Liver (tissue), 9 donors: ENCODE measurements around the gene MED12L. TPM values are rescaled to one million over a fixed set of nuclear protein-coding genes. Genes with fewer than 3 reads are reported as not detected.

ENCODE experiments used
- DNase-seq: peaks from one replicate; pipeline ENCODE4 v3.0.0-alpha.2; 2017; ENCODE audit warnings: low spot score
- H3K27ac ChIP-seq, 2 donors: one replicate each; pipeline ENCODE4 v1.7.0; 2013; ENCODE audit warnings: inconsistent platforms in 2 of 2, low read length in 2 of 2, control low read depth in 1 of 2, low read depth in 1 of 2, mild to moderate bottlenecking in 1 of 2
- H3K27me3 ChIP-seq, 4 donors: one replicate each; pipeline versions ENCODE4 v1.6.1 to v1.7.0; 2013; ENCODE audit warnings: low read length in 3 of 4, inconsistent platforms in 1 of 4, mild to moderate bottlenecking in 1 of 4, moderate library complexity in 1 of 4; ENCODE audit not compliant: control insufficient read depth in 4 of 4, insufficient read depth in 4 of 4
- H3K36me3 ChIP-seq, 4 donors: one replicate each; pipeline versions ENCODE4 v1.6.1 to v1.7.0; 2013; ENCODE audit warnings: low read length in 3 of 4, mild to moderate bottlenecking in 3 of 4, low read depth in 1 of 4, moderate library complexity in 1 of 4; ENCODE audit not compliant: control insufficient read depth in 4 of 4, insufficient read depth in 3 of 4
- H3K4me1 ChIP-seq, 4 donors: one replicate each; pipeline versions ENCODE4 v1.6.1 to v1.7.0; 2013; ENCODE audit warnings: low read length in 3 of 4, mild to moderate bottlenecking in 3 of 4, moderate library complexity in 1 of 4; ENCODE audit not compliant: control insufficient read depth in 4 of 4, insufficient read depth in 4 of 4
- H3K4me3 ChIP-seq, 3 donors: one replicate each; pipeline versions ENCODE4 v1.6.1 to v1.7.0; 2013; ENCODE audit warnings: low read length in 3 of 3, control low read depth in 1 of 3, low read depth in 1 of 3, mild to moderate bottlenecking in 1 of 3
- H3K9ac ChIP-seq, 2 donors: one replicate each; pipeline ENCODE4 v1.7.0; 2013; ENCODE audit warnings: low read length in 2 of 2, mild to moderate bottlenecking in 2 of 2, moderate library complexity in 2 of 2, control low read depth in 1 of 2, low read depth in 1 of 2
- H3K9me3 ChIP-seq, 4 donors: one replicate each; pipeline versions ENCODE4 v1.6.1 to v1.7.0; 2013; ENCODE audit warnings: low read length in 3 of 4; ENCODE audit not compliant: control insufficient read depth in 4 of 4
- EGR1 ChIP-seq, 2 donors: IDR thresholded peaks; 2 replicates each; pipeline ENCODE4 v1.6.1; 2016 to 2018; ENCODE audit warnings: antibody characterized with exemption in 2 of 2, low read depth in 2 of 2
- FOXA1 ChIP-seq: IDR thresholded peaks from 2 replicates; pipeline ENCODE4 v1.6.1; 2016; ENCODE audit warnings: antibody characterized with exemption
- FOXA2 ChIP-seq: IDR thresholded peaks from 2 replicates; pipeline ENCODE4 v1.6.1; 2016; ENCODE audit warnings: antibody characterized with exemption
- GABPA ChIP-seq, 2 donors: IDR thresholded peaks in 1 of 2; conservative IDR thresholded peaks in 1 of 2; 2 replicates each; pipeline ENCODE4 v1.6.1; 2016; ENCODE audit warnings: antibody characterized with exemption in 2 of 2, mild to moderate bottlenecking in 1 of 2, moderate library complexity in 1 of 2
- NR2F2 ChIP-seq: IDR thresholded peaks from 2 replicates; pipeline ENCODE4 v1.6.1; 2016; ENCODE audit warnings: antibody characterized with exemption
- RAD21 ChIP-seq, 2 donors: IDR thresholded peaks; 2 replicates each; pipeline ENCODE4 v1.6.1; 2016; ENCODE audit warnings: antibody characterized with exemption in 2 of 2, mild to moderate bottlenecking in 2 of 2
- RXRA ChIP-seq, 2 donors: IDR thresholded peaks; 2 replicates each; pipeline ENCODE4 v1.6.1; 2017 to 2018; ENCODE audit warnings: antibody characterized with exemption in 2 of 2, mild to moderate bottlenecking in 1 of 2
- SP1 ChIP-seq: IDR thresholded peaks from 2 replicates; pipeline ENCODE4 v1.6.1; 2018; ENCODE audit warnings: antibody characterized with exemption, mild to moderate bottlenecking
- TAF1 ChIP-seq: conservative IDR thresholded peaks from 2 replicates; pipeline ENCODE4 v1.6.1; 2016; ENCODE audit warnings: antibody characterized with exemption, mild to moderate bottlenecking
- YY1 ChIP-seq: IDR thresholded peaks from 2 replicates; pipeline ENCODE4 v1.6.1; 2016; ENCODE audit warnings: antibody characterized with exemption, mild to moderate bottlenecking
- WGBS: extraction: QIAGEN DNeasy Blood & Tissue Kit; methylation state at CpG from one replicate; pipeline ENCODE4 v1.1.7; 2013; 5-methylcytosine and 5-hydroxymethylcytosine counted together
- polyA plus RNA-seq, 2 donors: library from polyadenylated mRNA; stranded (reverse) in 1 of 2; unstranded in 1 of 2; fragments of 200-250 nt in 1 of 2; fragments of >200 nt in 1 of 2; fragmentation: Nextera tagmentation in 1 of 2; extraction: Ambion mirVana in 1 of 2; gene quantifications; one replicate each; pipeline versions ENCODE4 v1.2.1 to v1.2.3, GENCODE V29; 2013 to 2015
- total RNA-seq, 2 donors: library from RNA; depleted of rRNA; stranded (reverse); fragments of >200 nt; gene quantifications; one replicate each; pipeline ENCODE4 v1.2.3, GENCODE V29; 2014
- TF ChIP-seq, protein P1 (sequence below): fragments of 150-350 bp; IDR thresholded peaks from 2 replicates; pipeline ENCODE4 v1.5.1; 2017; ENCODE audit warnings: improper control_type of control experiment, low read depth, low read length; ENCODE audit not compliant: missing input control
- TF ChIP-seq, protein P2 (sequence below): IDR thresholded peaks from 2 replicates; pipeline ENCODE4 v1.6.1; 2016; ENCODE audit warnings: antibody characterized with exemption
- TF ChIP-seq, protein P3 (sequence below): IDR thresholded peaks from 2 replicates; pipeline ENCODE4 v1.6.1; 2016; ENCODE audit warnings: antibody characterized with exemption
- donor health status: healthy.
- donor health status: healthy.
- donor health status: healthy.
- donor health status: healthy.
- donor health status: healthy.

The MED12L gene
- total and polyA plus RNA-seq, 4 donors, result 0.02 to 2.1 (median 0.49) TPM

DNA sequence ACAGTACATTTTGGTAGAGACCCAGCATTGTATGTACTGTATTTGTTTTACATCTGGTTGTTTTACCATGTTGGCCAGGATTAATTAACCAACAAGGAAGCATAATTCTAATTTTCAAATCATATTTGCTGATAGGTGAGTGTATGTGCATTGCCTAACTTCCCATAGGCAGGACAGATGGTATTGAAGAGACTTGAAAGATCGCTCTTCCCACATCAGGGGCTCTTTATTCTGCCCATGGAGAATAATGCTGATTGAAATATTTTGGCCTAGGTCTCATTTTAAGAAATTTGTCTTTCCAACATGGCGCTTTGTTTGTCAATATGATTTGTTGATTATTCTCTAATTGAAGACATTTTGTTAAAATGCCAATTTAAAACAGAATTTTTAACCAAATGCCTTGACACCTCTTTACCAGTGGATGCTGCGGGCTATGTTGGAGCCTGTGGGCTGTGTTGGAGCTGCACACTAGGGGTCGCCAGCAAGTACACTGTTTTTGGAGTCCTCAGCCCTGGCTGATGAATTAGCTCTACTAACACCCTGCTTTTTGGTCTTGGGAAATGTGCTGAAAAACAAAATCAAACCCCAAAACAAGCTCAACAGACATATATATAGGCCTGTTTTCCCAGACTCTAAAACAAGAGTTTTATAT, 293.7 kb downstream of the MED12L start:
- no peaks in the 10 kb centered on the region for H3K9me3 ChIP-seq
- H3K36me3 ChIP-seq, result no peaks in the 10 kb centered on the region
- 76% methylated on average over 4 of the region's 4 CpGs for WGBS
- no peak for DNase-seq
- TF ChIP-seq YY1 (no peak), RAD21 (IDR thresholded peaks at IDR 0.05) (peak in 1 of 2 donors; percentile 35)
- TF ChIP-seq, protein P1, sequence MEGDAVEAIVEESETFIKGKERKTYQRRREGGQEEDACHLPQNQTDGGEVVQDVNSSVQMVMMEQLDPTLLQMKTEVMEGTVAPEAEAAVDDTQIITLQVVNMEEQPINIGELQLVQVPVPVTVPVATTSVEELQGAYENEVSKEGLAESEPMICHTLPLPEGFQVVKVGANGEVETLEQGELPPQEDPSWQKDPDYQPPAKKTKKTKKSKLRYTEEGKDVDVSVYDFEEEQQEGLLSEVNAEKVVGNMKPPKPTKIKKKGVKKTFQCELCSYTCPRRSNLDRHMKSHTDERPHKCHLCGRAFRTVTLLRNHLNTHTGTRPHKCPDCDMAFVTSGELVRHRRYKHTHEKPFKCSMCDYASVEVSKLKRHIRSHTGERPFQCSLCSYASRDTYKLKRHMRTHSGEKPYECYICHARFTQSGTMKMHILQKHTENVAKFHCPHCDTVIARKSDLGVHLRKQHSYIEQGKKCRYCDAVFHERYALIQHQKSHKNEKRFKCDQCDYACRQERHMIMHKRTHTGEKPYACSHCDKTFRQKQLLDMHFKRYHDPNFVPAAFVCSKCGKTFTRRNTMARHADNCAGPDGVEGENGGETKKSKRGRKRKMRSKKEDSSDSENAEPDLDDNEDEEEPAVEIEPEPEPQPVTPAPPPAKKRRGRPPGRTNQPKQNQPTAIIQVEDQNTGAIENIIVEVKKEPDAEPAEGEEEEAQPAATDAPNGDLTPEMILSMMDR, result peak; percentile 12
- no peaks in the 10 kb centered on the region for H3K27me3 ChIP-seq
- H3K4me1 ChIP-seq, result no peaks in the 10 kb centered on the region
- H3K27ac ChIP-seq, result no peak overlapping the region
- no peak overlapping the region for H3K4me3 ChIP-seq
- no peak overlapping the region for H3K9ac ChIP-seq

DNA sequence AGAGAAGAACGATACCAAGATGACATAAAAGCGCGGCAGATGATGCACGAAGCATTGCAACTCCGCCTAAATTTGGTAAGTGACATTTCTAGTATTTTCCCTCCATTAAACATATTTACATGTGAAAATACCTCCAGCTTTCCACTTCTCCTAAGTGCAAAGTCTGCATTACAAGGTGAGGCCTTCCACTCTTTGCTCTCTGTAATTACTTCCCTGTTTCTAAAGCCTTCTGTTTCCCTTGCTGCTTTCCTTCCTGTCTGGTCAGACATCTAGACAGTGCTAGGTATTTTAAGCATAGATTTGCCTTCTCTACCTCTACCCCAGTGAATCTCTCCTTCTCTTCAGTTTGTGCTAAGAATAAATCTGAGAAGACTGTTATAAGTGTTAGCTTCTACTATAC, 297.2 kb downstream of the MED12L start:
- Histone ChIP-seq H3K27me3 (no peaks in the 10 kb centered on the region), H3K9ac (no peak overlapping the region), H3K9me3 (no peaks in the 10 kb centered on the region), H3K27ac (no peak overlapping the region), H3K4me1 (peaks cover 0 to 6% (median 3%) of the 10 kb centered on the region in 4 donors), H3K36me3 (no peaks in the 10 kb centered on the region), H3K4me3 (no peak overlapping the region)
- no peak for DNase-seq
- TF ChIP-seq YY1, result no peak
- TF ChIP-seq RXRA (IDR thresholded peaks at IDR 0.05), result no peak
- TF ChIP-seq GABPA (IDR thresholded peaks at IDR 0.05 in 1 of 2, conservative IDR thresholded peaks at IDR 0.05 in 1 of 2), result no peak
- TF ChIP-seq, protein P1, result no peak
- TF ChIP-seq NR2F2, result no peak
- TF ChIP-seq FOXA2, result no peak
- TF ChIP-seq FOXA1, result no peak
- TF ChIP-seq SP1, result no peak
- TF ChIP-seq TAF1, result no peak
- TF ChIP-seq, protein P2, sequence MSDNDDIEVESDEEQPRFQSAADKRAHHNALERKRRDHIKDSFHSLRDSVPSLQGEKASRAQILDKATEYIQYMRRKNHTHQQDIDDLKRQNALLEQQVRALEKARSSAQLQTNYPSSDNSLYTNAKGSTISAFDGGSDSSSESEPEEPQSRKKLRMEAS, result no peak
- no peak for TF ChIP-seq RAD21 (IDR thresholded peaks at IDR 0.05)
- TF ChIP-seq EGR1 (IDR thresholded peaks at IDR 0.05; ENCODE audit: low read depth in 2 of 2), result no peak
- TF ChIP-seq, protein P3, sequence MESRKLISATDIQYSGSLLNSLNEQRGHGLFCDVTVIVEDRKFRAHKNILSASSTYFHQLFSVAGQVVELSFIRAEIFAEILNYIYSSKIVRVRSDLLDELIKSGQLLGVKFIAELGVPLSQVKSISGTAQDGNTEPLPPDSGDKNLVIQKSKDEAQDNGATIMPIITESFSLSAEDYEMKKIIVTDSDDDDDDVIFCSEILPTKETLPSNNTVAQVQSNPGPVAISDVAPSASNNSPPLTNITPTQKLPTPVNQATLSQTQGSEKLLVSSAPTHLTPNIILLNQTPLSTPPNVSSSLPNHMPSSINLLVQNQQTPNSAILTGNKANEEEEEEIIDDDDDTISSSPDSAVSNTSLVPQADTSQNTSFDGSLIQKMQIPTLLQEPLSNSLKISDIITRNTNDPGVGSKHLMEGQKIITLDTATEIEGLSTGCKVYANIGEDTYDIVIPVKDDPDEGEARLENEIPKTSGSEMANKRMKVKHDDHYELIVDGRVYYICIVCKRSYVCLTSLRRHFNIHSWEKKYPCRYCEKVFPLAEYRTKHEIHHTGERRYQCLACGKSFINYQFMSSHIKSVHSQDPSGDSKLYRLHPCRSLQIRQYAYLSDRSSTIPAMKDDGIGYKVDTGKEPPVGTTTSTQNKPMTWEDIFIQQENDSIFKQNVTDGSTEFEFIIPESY, result no peak
- 92% methylated on average over 5 of the region's 5 CpGs for WGBS
